NCI-H187 (cell line): Measurements from ENCODE around the gene NLN.

ENCODE experiments used
- DNase-seq, 2 experiments: peaks; one replicate each; lab custom pipeline; 2025; lab: John Stamatoyannopoulos, UW

The NLN gene

GRCh38 chr5:65808818-65809217 is 86.8 kb downstream of the NLN start:
- DNase-seq = no peak

- no peak for DNase-seq
Measured at GRCh38 chr5:65809817-65810531, 88.0 kb downstream of the NLN start.

GRCh38 chr5:65811004-65811403 is 89.0 kb downstream of the NLN start:
- no peak for DNase-seq

- DNase-seq = no peak
Measured at GRCh38 chr5:65811885-65812284, 89.9 kb downstream of the NLN start.

- DNase-seq = no peak
Measured at GRCh38 chr5:65812648-65813047, 90.6 kb downstream of the NLN start.

- DNase-seq = no peak
Measured at GRCh38 chr5:65813174-65813573, 91.2 kb downstream of the NLN start.

GRCh38 chr5:65815161-65815560 is 93.2 kb downstream of the NLN start:
- DNase-seq = no peak

GRCh38 chr5:65816729-65817128 is 94.7 kb downstream of the NLN start:
- DNase-seq = no peak

GRCh38 chr5:65817931-65818330 is 95.9 kb downstream of the NLN start:
- DNase-seq = no peak

GRCh38 chr5:65818592-65818991 is 96.6 kb downstream of the NLN start:
- DNase-seq = no peak

- DNase-seq = no peak
Measured at GRCh38 chr5:65819215-65819904, 97.4 kb downstream of the NLN start.

GRCh38 chr5:65819905-65820240 is 97.9 kb downstream of the NLN start:
- no peak for DNase-seq

GRCh38 chr5:65820373-65820772 is 98.4 kb downstream of the NLN start:
- DNase-seq = no peak

GRCh38 chr5:65821966-65822365 is 100.0 kb downstream of the NLN start:
- DNase-seq = no peak

GRCh38 chr5:65822710-65823109 is 100.7 kb downstream of the NLN start:
- no peak for DNase-seq

GRCh38 chr5:65823204-65823603 is 101.2 kb downstream of the NLN start:
- DNase-seq = no peak

- DNase-seq = no peak
Measured at GRCh38 chr5:65823845-65824445, 101.9 kb downstream of the NLN start.

- no peak for DNase-seq
Measured at GRCh38 chr5:65825408-65826328, 103.7 kb downstream of the NLN start.

GRCh38 chr5:65828022-65828896 is 106.3 kb downstream of the NLN start:
- no peak for DNase-seq

- DNase-seq = no peak
Measured at GRCh38 chr5:65830856-65831255, 108.9 kb downstream of the NLN start.

- no peak for DNase-seq
Measured at GRCh38 chr5:65831276-65831675, 109.3 kb downstream of the NLN start.
